PC-9 (cell line): Measurements from ENCODE around the gene SNX20. TPM values are rescaled to one million over a fixed set of nuclear protein-coding genes. Genes with fewer than 3 reads are reported as not detected.

Experiments used
- BruUV-seq: library from RNA; stranded (reverse); fragments of 400-500 nt; replicated peaks from 2 replicates; lab custom pipeline; 2021; lab: Mats Ljungman, UMichigan
- CTCF ChIA-PET: fragments of 300-600 bp; sonication (Branson Sonifier 250); formaldehyde crosslinking; loops from one replicate; lab custom pipeline; 2022; ENCODE audit warnings: antibody characterized with exemption; lab: Charles Lee
- POLR2A ChIA-PET: fragments of 300-600 bp; sonication (Branson Sonifier 250); formaldehyde crosslinking; loops from one replicate; lab custom pipeline; 2022; ENCODE audit warnings: antibody characterized with exemption; ENCODE audit not compliant: unreplicated experiment; lab: Charles Lee
- DNase-seq, 2 experiments: peaks; one replicate each; pipeline versions ENCODE4 v3.0.0 to v3.0.0-alpha.2; 2015 to 2022; ENCODE audit warnings: mixed read lengths in 1 of 2
- H2AFZ ChIP-seq: fragments of 200-600 bp; sonication (generic); 2 replicates; pipeline ENCODE4 v1.8.1; 2017; ENCODE audit warnings: antibody characterized with exemption
- H3F3A ChIP-seq: fragments of 200-600 bp; sonication (generic); 2 replicates; pipeline ENCODE4 v1.8.1; 2017; ENCODE audit warnings: antibody characterized with exemption, mild to moderate bottlenecking, low read depth; ENCODE audit not compliant: insufficient read depth
- H3K27ac ChIP-seq: fragments of 200-600 bp; sonication (generic); 2 replicates; pipeline ENCODE4 v1.6.1; 2016; ENCODE audit warnings: mixed run types
- H3K27me3 ChIP-seq: fragments of 200-600 bp; sonication (generic); 2 replicates; pipeline ENCODE4 v1.6.1; 2016; ENCODE audit warnings: low read depth, mixed run types; ENCODE audit not compliant: insufficient read depth
- H3K36me3 ChIP-seq: fragments of 200-600 bp; sonication (generic); 2 replicates; pipeline ENCODE4 v1.6.1; 2016; ENCODE audit warnings: low read depth, mixed run types
- H3K4me1 ChIP-seq: fragments of 200-600 bp; sonication (generic); replicated peaks from 2 replicates; pipeline ENCODE4 v1.6.1; 2016; ENCODE audit warnings: mixed run types; ENCODE audit not compliant: insufficient read depth
- H3K4me2 ChIP-seq: fragments of 200-600 bp; sonication (generic); 2 replicates; pipeline ENCODE4 v1.6.1; 2017; ENCODE audit warnings: mixed run types
- H3K4me3 ChIP-seq: fragments of 200-600 bp; sonication (generic); 2 replicates; pipeline ENCODE4 v1.6.1; 2016; ENCODE audit warnings: mixed run types
- H3K79me2 ChIP-seq: fragments of 200-600 bp; sonication (generic); 2 replicates; pipeline ENCODE4 v1.6.1; 2017; ENCODE audit warnings: low read depth, mixed run types
- H3K9me2 ChIP-seq: fragments of 200-600 bp; sonication (generic); 2 replicates; pipeline ENCODE4 v1.8.1; 2017; ENCODE audit warnings: mild to moderate bottlenecking; ENCODE audit not compliant: insufficient read depth
- H3K9me3 ChIP-seq: fragments of 200-600 bp; sonication (generic); 2 replicates; pipeline ENCODE4 v1.8.1; 2016; ENCODE audit warnings: low read depth; ENCODE audit not compliant: insufficient read depth
- H4K20me1 ChIP-seq: fragments of 200-600 bp; sonication (generic); 2 replicates; pipeline ENCODE4 v1.8.1; 2017; ENCODE audit not compliant: insufficient read depth
- EZH2 ChIP-seq: fragments of 200-600 bp; sonication (generic); IDR thresholded peaks from 2 replicates; pipeline ENCODE4 v1.8.0; 2017; ENCODE audit warnings: antibody characterized with exemption, low read depth
- intact Hi-C: fragments of 100-400 bp; cut with micrococcal nuclease; formaldehyde crosslinking; loops from one replicate; pipeline ENCODE4 v1.10.0; 2022; ENCODE audit not compliant: unreplicated experiment
- total RNA-seq: library from RNA; stranded (reverse); gene quantifications from 2 replicates; pipeline ENCODE4 v1.2.3, GENCODE V29; 2021
- TF ChIP-seq, protein P1 (sequence below): fragments of 200-600 bp; sonication (generic); conservative IDR thresholded peaks from 2 replicates; pipeline ENCODE4 v1.6.1; 2017; ENCODE audit warnings: mixed run types, antibody characterized with exemption, mild to moderate bottlenecking, moderate library complexity

SNX20 gene
- total RNA-seq, 1 experiment from 2014 or later, result not detected

DNA sequence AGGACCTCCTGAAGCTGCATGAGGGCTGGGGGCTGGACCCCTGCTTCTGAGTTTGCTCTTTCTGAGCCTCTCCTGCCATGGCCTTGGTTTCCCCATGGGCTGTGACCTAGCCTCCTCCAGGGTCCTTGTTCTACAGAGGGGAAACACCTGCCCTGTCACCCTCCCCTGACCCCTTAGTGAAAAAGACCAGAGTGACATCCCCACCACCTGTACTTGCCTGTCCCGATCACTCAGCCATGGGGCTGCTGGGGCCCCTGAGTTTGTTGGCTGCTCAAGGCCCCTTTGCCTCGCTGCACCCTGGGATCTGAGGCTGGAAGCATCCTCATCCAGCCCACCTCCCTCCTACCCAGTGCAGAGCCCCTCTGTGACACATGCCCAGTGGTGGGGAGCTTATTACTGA, 13.1 kb upstream of the SNX20 start:
- ChIA-PET POLR2A (no interaction called here), CTCF (no interaction called here)
- Histone ChIP-seq H2AFZ (no peak overlapping the region), H3F3A (no peaks in the 10 kb centered on the region; the same call in 1 of the 2 replicates), H3K4me2 (no peak overlapping the region), H3K36me3 (no peaks in the 10 kb centered on the region), H4K20me1 (no peaks in the 10 kb centered on the region), H3K4me1 (peaks cover 10% of the 10 kb centered on the region), H3K27me3 (no peaks in the 10 kb centered on the region), H3K4me3 (no peak overlapping the region), H3K27ac (no peak overlapping the region), H3K9me3 (no peaks in the 10 kb centered on the region), H3K9me2 (no peaks in the 10 kb centered on the region), H3K79me2 (no peaks in the 10 kb centered on the region)
- TF ChIP-seq, protein P1, sequence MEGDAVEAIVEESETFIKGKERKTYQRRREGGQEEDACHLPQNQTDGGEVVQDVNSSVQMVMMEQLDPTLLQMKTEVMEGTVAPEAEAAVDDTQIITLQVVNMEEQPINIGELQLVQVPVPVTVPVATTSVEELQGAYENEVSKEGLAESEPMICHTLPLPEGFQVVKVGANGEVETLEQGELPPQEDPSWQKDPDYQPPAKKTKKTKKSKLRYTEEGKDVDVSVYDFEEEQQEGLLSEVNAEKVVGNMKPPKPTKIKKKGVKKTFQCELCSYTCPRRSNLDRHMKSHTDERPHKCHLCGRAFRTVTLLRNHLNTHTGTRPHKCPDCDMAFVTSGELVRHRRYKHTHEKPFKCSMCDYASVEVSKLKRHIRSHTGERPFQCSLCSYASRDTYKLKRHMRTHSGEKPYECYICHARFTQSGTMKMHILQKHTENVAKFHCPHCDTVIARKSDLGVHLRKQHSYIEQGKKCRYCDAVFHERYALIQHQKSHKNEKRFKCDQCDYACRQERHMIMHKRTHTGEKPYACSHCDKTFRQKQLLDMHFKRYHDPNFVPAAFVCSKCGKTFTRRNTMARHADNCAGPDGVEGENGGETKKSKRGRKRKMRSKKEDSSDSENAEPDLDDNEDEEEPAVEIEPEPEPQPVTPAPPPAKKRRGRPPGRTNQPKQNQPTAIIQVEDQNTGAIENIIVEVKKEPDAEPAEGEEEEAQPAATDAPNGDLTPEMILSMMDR, result no peak
- no peak for TF ChIP-seq EZH2
- no TSS peak for BruUV-seq
- intact Hi-C loops, result no loop called here
- DNase-seq, result no peak

DNA sequence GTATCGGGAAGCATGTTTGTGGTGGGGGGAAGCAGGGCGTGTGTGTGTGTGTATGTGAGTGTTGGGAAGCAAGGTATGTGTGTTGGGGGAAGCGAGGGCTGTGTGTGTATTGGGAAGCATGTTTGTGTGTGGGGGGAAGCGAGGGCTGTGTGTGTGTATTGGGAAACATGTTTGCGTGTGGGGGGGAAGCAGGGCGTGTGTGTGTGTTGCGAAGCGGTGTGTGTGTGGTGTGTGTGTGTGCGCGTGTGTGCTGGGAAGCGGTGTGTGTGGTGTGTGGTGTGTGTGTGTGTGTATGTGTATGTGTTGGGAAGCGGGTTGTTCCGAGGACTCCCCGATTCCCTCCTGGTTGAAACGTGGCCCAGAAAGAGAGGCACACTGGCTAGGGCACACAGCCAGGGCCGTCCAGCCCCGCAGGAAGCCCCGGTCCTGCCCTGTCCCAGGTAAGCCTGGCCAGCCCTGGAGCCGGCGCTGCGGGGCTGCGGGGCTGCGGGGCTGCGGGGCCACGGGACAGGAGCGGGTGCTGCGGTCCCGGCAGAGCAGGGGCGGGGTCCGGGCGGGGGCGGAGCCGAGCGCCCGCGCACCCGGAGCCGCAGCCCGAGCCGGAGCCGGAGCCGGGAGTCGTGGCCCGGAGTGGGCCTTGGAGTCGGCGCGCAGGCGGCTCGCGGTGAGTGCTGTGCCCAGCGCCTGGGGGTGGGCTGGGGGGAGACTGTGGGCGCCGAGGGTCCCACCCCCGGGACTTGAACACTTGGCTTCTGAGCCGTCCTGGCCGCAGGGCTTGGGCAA, 12.1 kb upstream of the SNX20 start, which contains the start of gene NOD2:
NOD2 (plus strand) TSS at position 608 of the 783 bp plus-strand sequence. CDS start 5,890 bp downstream, outside the sequence.
- H3K9me2 ChIP-seq, result no peaks in the 10 kb centered on the region
- no peaks in the 10 kb centered on the region for H4K20me1 ChIP-seq
- TF ChIP-seq, protein P1, result no peak
- TF ChIP-seq EZH2, result no peak
- peak within 1 kb of the TSS; percentile 33; the same call in 1 of the 2 replicates for H3K4me3 ChIP-seq
- CTCF ChIA-PET, result no interaction called here
- peak in 1 of 2 experiments; percentile 10 for DNase-seq
- no peaks in the 10 kb centered on the region for H3K27me3 ChIP-seq
- H3K9me3 ChIP-seq, result no peaks in the 10 kb centered on the region
- POLR2A ChIA-PET, result no interaction called here
- no TSS peak for BruUV-seq
- no peaks in the 10 kb centered on the region for H3K79me2 ChIP-seq
- H3F3A ChIP-seq, result no peaks in the 10 kb centered on the region; the same call in 1 of the 2 replicates
- H3K36me3 ChIP-seq, result no peaks in the 10 kb centered on the region
- intact Hi-C loops, result no loop called here
- no peak within 1 kb of the TSS for H2AFZ ChIP-seq
- peaks cover 9% of the 10 kb centered on the region for H3K4me1 ChIP-seq
- no peak within 1 kb of the TSS for H3K27ac ChIP-seq
- peak within 1 kb of the TSS; percentile 64 for H3K4me2 ChIP-seq

DNA sequence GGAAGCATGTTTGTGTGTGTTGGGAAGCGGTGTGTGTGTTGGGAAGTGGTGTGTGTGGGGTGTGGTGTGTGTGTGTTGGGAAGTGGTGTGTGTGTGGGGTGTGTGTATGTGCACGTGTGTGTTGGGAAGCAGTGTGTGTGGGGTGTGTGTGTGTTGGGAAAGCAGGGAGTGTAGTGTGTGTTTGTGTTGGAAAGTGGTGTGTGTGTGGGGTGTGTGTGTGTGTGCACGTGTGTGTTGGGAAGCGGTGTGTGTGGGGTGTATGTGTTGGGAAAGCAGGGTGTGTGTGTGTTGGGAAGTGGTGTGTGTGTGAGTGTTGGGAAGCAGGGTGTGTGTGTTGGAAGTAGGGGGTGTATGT, 11.5 kb upstream of the SNX20 start:
- no peak overlapping the region for H3K4me2 ChIP-seq
- H3K4me3 ChIP-seq, result no peak overlapping the region
- no peaks in the 10 kb centered on the region for H3K79me2 ChIP-seq
- CTCF ChIA-PET, result no interaction called here
- H3K27me3 ChIP-seq, result no peaks in the 10 kb centered on the region
- POLR2A ChIA-PET, result no interaction called here
- H3K9me2 ChIP-seq, result no peaks in the 10 kb centered on the region
- no TSS peak for BruUV-seq
- H3K36me3 ChIP-seq, result no peaks in the 10 kb centered on the region
- DNase-seq, result no peak
- no peak overlapping the region for H2AFZ ChIP-seq
- TF ChIP-seq, protein P1, result no peak
- TF ChIP-seq EZH2, result no peak
- intact Hi-C loops, result no loop called here
- H3F3A ChIP-seq, result no peaks in the 10 kb centered on the region; the same call in 1 of the 2 replicates
- no peaks in the 10 kb centered on the region for H3K9me3 ChIP-seq
- no peak overlapping the region for H3K27ac ChIP-seq
- no peaks in the 10 kb centered on the region for H4K20me1 ChIP-seq
- peaks cover 9% of the 10 kb centered on the region for H3K4me1 ChIP-seq
